Endothelial cell (in vitro differentiated cells): ENCODE results near the gene LAP3. TPM values are rescaled to one million over a fixed set of nuclear protein-coding genes. Genes with fewer than 3 reads are reported as not detected.

ENCODE experiments used
- DNase-seq: peaks from one replicate; pipeline ENCODE4 v3.0.0; 2021; ENCODE audit warnings: low spot score
- H3K27ac Mint-ChIP-seq: one replicate; pipeline ENCODE4 v1.8.0; 2021; ENCODE audit warnings: mixed read lengths, inconsistent platforms; ENCODE audit not compliant: unreplicated experiment
- H3K27me3 Mint-ChIP-seq: one replicate; pipeline ENCODE4 v1.8.0; 2021; ENCODE audit warnings: mild to moderate bottlenecking, moderate library complexity, mixed read lengths, inconsistent platforms; ENCODE audit not compliant: unreplicated experiment
- H3K36me3 Mint-ChIP-seq: one replicate; pipeline ENCODE4 v1.8.0; 2021; ENCODE audit warnings: mild to moderate bottlenecking, low read depth, mixed read lengths, inconsistent platforms; ENCODE audit not compliant: unreplicated experiment
- H3K4me1 Mint-ChIP-seq: one replicate; pipeline ENCODE4 v1.8.0; 2021; ENCODE audit warnings: mild to moderate bottlenecking, mixed read lengths, inconsistent platforms; ENCODE audit not compliant: unreplicated experiment
- H3K4me3 Mint-ChIP-seq: one replicate; pipeline ENCODE4 v1.8.0; 2021; ENCODE audit warnings: mild to moderate bottlenecking, mixed read lengths, inconsistent platforms; ENCODE audit not compliant: unreplicated experiment
- H3K9me3 Mint-ChIP-seq: one replicate; pipeline ENCODE4 v1.8.0; 2021; ENCODE audit warnings: mixed read lengths, inconsistent platforms; ENCODE audit not compliant: unreplicated experiment
- total RNA-seq: library from RNA; stranded (reverse); fragmentation: NEBNext Ultra II Directional; extraction: Animal tissue kit (Norgen Biotek cat#: 25700); gene quantifications from one replicate; pipeline ENCODE4 v1.2.1, GENCODE V29; 2021; ENCODE audit not compliant: unreplicated experiment
- TF ChIP-seq, protein P1 (sequence below): fragments of 200-600 bp; sonication (generic); IDR thresholded peaks from one replicate; pipeline ENCODE4 v1.5.0; 2021; ENCODE audit warnings: antibody characterized with exemption; ENCODE audit not compliant: unreplicated experiment

Gene LAP3
- total RNA-seq, 1 donor from 2014 or later, result 150 TPM

DNA sequence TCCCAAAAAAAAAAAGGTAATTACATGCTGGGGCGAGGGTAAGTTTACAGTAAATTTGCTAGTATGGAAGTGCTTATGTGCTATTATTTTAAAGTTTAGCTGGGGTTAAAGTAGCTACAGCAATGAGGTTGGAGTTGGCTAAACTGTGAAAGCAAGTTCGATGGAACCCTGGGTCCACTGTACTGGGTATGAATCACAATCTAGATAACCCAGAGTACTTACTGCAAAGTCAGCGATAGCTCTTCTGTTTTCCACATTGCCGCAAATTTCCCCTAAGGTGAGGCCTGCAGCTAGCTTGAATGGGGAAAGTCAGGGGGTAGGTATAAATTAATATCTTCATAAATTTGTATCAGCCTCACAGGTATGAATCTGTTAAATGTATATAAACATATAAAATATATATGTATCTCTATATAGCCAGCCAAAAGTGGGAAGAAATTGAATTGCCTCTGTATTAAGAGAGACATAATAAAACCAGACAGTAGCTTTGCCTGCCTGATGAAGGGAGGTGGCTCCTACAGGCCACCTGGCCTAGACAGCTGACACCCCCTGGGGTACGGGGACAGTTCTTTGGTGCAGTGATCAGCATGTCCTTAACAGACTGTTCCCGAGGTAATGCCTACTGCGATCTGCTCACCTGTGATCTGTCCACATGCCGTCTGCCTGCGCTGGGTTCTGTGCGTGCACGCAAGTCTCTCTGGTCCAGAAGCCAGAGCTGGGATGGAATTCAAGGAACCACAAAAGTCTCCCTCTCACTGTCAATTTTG is 31.4 kb upstream of the LAP3 start:
- peaks cover 4% of the 10 kb centered on the region for H3K36me3 Mint-ChIP-seq
- H3K4me3 Mint-ChIP-seq, result no peak overlapping the region
- H3K27ac Mint-ChIP-seq, result no peak overlapping the region
- H3K9me3 Mint-ChIP-seq, result no peaks in the 10 kb centered on the region
- peaks cover 1% of the 10 kb centered on the region for H3K27me3 Mint-ChIP-seq
- TF ChIP-seq, protein P1, sequence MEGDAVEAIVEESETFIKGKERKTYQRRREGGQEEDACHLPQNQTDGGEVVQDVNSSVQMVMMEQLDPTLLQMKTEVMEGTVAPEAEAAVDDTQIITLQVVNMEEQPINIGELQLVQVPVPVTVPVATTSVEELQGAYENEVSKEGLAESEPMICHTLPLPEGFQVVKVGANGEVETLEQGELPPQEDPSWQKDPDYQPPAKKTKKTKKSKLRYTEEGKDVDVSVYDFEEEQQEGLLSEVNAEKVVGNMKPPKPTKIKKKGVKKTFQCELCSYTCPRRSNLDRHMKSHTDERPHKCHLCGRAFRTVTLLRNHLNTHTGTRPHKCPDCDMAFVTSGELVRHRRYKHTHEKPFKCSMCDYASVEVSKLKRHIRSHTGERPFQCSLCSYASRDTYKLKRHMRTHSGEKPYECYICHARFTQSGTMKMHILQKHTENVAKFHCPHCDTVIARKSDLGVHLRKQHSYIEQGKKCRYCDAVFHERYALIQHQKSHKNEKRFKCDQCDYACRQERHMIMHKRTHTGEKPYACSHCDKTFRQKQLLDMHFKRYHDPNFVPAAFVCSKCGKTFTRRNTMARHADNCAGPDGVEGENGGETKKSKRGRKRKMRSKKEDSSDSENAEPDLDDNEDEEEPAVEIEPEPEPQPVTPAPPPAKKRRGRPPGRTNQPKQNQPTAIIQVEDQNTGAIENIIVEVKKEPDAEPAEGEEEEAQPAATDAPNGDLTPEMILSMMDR, result no peak
- DNase-seq, result no peak
- H3K4me1 Mint-ChIP-seq, result peaks cover 10% of the 10 kb centered on the region

DNA sequence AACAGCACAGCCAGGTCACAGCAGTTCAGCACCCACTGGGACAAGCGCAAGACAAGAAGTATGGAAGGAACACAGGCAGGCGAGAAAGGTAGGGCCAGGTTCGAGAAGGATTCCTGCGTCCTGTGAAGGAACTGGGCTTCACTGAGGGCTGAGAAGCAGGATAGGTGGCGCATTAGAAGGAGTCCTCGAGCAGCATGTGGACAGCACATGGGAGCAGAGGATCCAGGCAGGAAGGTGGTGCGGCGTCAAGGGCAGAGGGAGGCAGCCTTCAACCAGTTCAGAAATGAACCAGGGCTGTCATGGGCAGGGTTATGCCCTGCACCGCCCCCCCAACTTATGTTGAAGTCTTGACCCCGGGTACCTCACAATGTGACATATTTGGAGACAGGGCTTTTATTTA is 30.8 kb upstream of the LAP3 start:
- DNase-seq, result no peak
- no peak overlapping the region for H3K4me3 Mint-ChIP-seq
- no peaks in the 10 kb centered on the region for H3K9me3 Mint-ChIP-seq
- H3K27ac Mint-ChIP-seq, result no peak overlapping the region
- H3K27me3 Mint-ChIP-seq, result peaks cover 1% of the 10 kb centered on the region
- peaks cover 10% of the 10 kb centered on the region for H3K4me1 Mint-ChIP-seq
- H3K36me3 Mint-ChIP-seq, result peaks cover 4% of the 10 kb centered on the region
- TF ChIP-seq, protein P1, result no peak

DNA sequence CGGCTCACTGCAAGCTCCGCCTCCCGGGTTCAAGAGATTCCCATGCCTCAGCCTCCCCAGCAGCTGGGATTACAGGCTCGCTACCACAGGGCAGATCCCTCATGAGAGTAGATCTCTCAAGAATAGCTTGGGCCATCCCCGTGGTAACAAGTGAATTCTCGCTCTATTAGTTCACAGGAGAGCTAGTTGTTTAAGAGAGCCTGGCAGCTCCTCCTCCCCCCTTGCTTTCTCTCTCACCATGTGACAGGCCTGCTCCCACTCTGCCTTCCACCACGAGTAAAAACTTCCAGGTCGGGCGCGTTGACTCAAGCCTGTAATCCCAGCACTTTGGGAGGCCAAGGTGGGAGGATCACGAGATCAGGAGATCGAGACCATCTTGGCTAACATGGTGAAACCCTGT is 30.3 kb upstream of the LAP3 start:
- Mint-ChIP-seq H3K27me3 (peaks cover 1% of the 10 kb centered on the region), H3K9me3 (no peaks in the 10 kb centered on the region)
- no peak for DNase-seq

DNA sequence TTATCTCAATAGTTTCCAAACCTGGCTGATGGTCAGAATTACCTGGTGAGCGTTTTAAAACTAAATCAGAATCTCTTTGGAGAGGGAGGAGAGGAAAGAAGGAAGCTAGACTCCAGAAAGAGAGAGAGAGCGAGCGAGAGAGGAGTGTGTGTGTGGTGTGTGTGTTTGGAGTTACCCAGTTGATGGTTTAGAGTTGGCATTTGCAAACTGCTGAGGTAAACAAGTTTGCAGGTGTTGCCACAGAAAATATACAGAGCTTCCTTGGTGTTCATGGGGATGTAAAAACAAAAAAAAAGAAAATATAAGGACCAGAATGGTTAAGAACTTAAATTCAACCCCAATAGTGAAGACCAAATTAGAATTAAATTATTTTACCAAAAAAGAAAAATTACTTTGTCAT is 26.4 kb upstream of the LAP3 start:
- TF ChIP-seq, protein P1, result no peak
- Mint-ChIP-seq H3K36me3 (peaks cover 4% of the 10 kb centered on the region), H3K4me3 (no peak overlapping the region), H3K27me3 (peaks cover 1% of the 10 kb centered on the region), H3K27ac (no peak overlapping the region), H3K4me1 (no peaks in the 10 kb centered on the region), H3K9me3 (no peaks in the 10 kb centered on the region)
- DNase-seq, result no peak

More for the DNA sequence above, 30.3 kb upstream of the LAP3 start:
- Mint-ChIP-seq H3K36me3 (peaks cover 4% of the 10 kb centered on the region), H3K4me1 (peaks cover 10% of the 10 kb centered on the region), H3K4me3 (no peak overlapping the region), H3K27ac (no peak overlapping the region)
- TF ChIP-seq, protein P1, result no peak

DNA sequence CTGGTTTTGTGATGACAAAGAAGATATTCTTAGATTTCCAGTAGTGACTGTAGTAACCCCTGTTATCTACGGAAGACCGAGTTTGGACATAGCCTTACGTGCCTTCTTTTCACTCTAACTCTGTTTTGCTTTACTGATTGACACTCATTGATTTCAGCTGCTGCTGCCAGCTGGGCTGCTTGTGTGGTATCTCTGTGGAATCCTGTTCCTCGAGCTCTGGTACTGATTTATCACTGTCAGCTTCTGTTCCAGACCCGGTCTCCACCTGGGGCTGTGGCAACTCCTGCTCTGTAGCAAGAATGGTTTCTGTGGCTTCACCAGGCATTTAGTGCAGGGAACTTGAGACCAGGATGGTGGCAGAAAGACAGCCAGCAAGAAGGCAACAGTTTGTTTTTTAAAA is 24.6 kb upstream of the LAP3 start:
- H3K4me3 Mint-ChIP-seq, result no peak overlapping the region
- no peak for DNase-seq
- H3K27me3 Mint-ChIP-seq, result no peaks in the 10 kb centered on the region
- H3K36me3 Mint-ChIP-seq, result no peaks in the 10 kb centered on the region
- no peaks in the 10 kb centered on the region for H3K9me3 Mint-ChIP-seq
- H3K27ac Mint-ChIP-seq, result no peak overlapping the region
- TF ChIP-seq, protein P1, result no peak
- H3K4me1 Mint-ChIP-seq, result no peaks in the 10 kb centered on the region
